Measurements from ENCODE around the gene MYL10. TPM values are rescaled to one million over a fixed set of nuclear protein-coding genes. Genes with fewer than 3 reads are reported as not detected.

The MYL10 gene
- total and polyA plus RNA-seq, 2 of the 13 experiments (the other 11 are each of a cell fraction or from before 2014, with no cell fraction given): not detected

- TF ChIP-seq ZNF512B (CRISPR knock-in tag; IDR thresholded peaks at IDR 0.05; ENCODE audit: borderline replicate concordance) (no peak), RFXANK (CRISPR knock-in tag; IDR thresholded peaks at IDR 0.05) (no peak), ZNF572 (CRISPR knock-in tag; IDR thresholded peaks at IDR 0.05) (no peak), ZBTB43 (CRISPR knock-in tag; conservative IDR thresholded peaks at IDR 0.05) (no peak), POLR2AphosphoS5 (IDR thresholded peaks at IDR 0.05; ENCODE audit: low read depth, low read length) (no peak), SMAD9 (CRISPR knock-in tag; IDR thresholded peaks at IDR 0.05) (no peak), ZNF460 (CRISPR knock-in tag; IDR thresholded peaks at IDR 0.05; ENCODE audit: borderline replicate concordance) (no peak), TBX3 (IDR thresholded peaks at IDR 0.05; ENCODE audit: borderline replicate concordance) (no peak), ZNF276 (CRISPR knock-in tag; IDR thresholded peaks at IDR 0.05; ENCODE audit: low read depth) (0 out of 2 replicates have a peak, but pooled peaks have one; percentile 22), CREBL2 (CRISPR knock-in tag; IDR thresholded peaks at IDR 0.05; ENCODE audit: borderline replicate concordance) (no peak), GLMP (CRISPR knock-in tag; IDR thresholded peaks at IDR 0.05; ENCODE audit: borderline replicate concordance) (no peak), PHB2 (IDR thresholded peaks at IDR 0.05; ENCODE audit: partially characterized antibody) (no peak), ZNF160 (CRISPR knock-in tag; IDR thresholded peaks at IDR 0.05) (no peak)
Measured at GRCh38 chr7:101598422-101598985, 30.6 kb downstream of the MYL10 start (continued).

Measured in HepG2 (cell line).